GM12891 (cell line): ENCODE measurements around the gene UNC13C.

ENCODE experiments used
- POLR2AphosphoS5 ChIP-seq: IDR thresholded peaks from 2 replicates; pipeline ENCODE4 v1.6.1; 2011; ENCODE audit warnings: low read depth, low read length, control low read depth
- SPI1 ChIP-seq: IDR thresholded peaks from 2 replicates; pipeline ENCODE4 v1.6.1; 2011; ENCODE audit warnings: low read depth, low read length, control low read depth

GRCh38 chr15:54354341-54354740, 376.1 kb downstream of the UNC13C start:
- no peak for TF ChIP-seq POLR2AphosphoS5
- TF ChIP-seq SPI1: no peak
